Inferior parietal cortex (tissue), 1 donor: ENCODE results near the gene ERBB4.
A peak's percentile ranks its signal among the peaks of the same experiment; 100 is the strongest.

Experiments
- DNase-seq: peaks from one replicate; pipeline ENCODE4 v3.0.0-alpha.2; 2016; ENCODE audit errors: extremely low spot score

Gene ERBB4

DNA sequence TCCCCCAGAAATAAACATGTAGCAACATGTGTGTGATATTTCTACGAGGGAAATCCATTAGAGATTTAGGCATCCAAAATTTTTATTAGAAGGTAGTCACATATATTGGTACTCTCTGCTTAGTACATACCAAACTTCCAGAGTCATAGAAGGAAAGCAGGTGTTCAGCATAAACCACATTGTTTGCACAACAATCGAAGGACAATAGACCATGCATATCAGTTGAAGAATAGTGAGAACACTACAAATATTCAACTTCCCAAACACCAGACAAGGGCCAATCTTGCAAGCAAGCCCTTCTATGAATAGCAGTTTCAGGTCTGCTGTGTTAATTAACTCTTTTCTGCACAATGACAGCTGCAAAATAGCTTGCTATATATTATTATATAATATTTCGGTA lies 702.2 kb downstream of the ERBB4 start:
- DNase-seq: no peak

DNA sequence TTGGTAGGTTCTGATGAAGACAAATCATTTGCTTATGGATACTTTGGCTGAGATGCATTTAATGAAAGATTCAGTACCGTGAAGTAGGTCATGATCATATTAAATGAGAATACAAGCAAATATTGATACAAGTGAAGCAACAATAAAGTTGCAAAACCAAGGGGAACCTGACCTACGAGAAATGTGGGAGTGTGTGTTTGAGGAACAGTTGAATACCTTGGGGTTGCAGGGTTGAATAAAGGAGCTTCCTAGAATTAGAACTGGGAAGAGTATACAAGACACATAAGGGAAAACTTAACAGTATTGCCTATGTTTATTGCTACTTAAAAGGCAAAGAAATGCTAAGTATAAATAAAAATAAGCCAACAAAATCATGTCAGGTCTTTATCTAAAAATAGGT lies 702.9 kb downstream of the ERBB4 start:
- DNase-seq: no peak

DNA sequence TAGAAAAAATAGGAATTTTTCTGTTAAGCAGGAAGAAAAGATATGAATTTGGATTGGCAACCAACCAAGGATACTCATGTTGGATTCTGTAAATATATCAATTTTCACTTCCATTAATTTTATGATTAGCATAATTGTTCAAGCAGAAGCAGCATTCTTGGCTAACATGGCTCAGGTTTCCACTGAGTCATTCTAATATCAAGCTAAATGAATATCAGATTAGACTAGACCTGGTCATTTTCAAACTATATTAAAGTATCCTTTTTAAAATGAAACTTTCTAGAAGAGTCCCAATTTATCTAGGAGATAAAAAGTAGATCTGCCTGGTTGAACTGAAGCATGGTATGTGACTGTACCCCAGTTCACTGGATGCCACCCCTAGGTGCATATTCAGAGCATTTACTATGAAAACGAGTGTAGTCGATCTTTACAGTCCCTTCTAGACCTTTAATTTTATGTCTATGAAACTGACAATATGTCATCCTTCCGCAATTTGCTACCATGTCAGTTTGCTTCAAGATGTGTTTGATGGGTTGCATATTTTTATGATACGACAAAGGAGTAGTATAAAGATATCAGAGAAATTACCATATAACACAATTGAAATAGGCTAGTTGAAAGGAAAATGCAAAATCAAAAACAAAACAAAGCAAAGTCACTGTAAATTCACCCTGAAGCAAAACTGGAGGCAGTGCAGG lies 704.9 kb downstream of the ERBB4 start:
- no peak for DNase-seq

DNA sequence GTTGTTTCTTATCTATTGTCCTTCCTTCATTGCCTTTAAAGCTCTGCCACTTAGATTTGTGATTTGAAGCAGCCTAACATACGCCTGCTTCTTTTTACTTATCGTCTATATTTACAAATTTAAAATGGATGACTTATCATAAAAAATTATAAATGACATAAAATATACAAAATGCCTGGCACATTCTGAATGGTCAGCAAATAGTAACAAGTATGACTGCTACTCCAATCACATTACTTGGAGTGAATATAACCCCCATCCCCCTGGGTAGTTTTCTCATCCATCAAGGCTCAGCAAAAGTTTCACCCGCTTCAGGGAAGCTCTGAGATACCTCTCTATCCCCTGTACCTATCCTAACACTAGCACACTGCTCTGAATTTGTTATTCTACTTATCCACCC lies 708.9 kb downstream of the ERBB4 start:
- DNase-seq: no peak

DNA sequence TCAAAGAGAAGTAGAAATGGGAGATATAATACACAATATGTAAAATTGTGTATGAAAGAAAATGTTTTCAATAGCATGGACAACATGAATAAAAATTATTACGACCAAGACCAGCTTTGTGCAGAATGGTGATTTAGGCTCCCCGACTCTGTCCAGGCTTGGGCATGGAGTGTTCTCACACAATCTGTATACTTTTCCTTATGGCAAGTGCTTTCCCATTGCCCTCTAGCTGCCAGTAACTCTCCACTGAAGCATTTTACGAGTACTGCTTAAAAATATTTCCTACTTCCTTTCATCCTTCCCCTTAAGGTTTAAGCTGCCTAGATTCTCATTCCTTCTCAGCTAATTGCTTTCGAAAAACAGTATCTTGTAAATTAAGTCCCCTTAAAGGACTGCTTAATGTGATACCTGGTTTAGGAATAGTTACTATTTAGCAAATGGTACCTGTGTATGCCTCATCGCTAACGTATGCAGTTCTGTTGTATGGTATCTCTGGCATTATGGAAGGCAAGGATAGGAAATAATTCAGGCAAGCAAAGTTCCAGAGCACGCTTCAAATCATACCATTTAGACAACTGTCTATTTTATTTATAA lies 714.6 kb downstream of the ERBB4 start:
- no peak for DNase-seq

DNA sequence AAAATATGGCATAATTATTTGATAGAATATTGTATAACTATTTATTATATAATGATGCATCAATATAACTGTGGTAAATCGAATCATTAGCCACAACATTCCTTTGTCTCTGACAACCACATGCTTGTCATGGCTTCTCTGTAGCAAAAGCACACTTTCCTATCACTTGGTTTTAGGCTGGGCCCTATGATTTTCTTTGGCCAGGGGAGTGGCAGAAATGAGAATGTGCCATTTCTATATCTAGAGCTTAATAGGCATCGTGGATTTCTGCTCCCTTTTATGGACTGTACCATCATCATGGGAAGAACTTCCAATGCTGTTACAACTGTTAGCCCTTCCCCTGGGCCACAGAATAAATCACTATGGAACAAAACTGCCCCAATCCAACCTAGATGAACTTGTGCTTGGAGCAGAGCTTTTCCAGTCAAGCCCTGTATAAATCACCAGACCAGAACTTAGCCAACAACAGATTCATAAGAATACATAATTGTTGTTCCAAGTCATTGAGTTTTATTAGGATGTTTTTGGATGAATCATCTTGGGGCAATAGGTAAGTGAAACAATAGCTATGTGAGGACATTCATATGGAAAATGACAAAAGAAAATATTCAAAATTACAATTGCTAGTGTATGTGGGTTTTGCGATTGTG lies 715.8 kb downstream of the ERBB4 start:
- no peak for DNase-seq

DNA sequence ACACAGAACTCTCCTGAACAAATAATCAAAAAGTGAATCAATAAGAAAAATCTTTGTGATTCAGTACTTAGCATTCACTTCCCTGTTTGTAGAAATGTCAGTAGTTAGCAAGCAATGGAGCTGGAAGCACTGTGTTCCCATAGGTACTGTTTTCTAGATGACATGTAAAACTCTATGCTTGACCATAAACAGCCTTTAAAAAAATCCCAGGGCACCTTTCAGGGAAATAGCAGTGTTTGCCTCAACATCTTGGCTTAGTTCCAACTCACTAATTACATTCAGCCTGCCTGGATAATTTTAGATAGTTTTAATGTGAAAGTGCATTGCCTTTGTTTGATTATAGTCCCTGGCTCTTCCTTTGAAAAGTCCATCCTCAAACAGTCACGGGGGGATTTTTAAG lies 721.8 kb downstream of the ERBB4 start:
- no peak for DNase-seq

DNA sequence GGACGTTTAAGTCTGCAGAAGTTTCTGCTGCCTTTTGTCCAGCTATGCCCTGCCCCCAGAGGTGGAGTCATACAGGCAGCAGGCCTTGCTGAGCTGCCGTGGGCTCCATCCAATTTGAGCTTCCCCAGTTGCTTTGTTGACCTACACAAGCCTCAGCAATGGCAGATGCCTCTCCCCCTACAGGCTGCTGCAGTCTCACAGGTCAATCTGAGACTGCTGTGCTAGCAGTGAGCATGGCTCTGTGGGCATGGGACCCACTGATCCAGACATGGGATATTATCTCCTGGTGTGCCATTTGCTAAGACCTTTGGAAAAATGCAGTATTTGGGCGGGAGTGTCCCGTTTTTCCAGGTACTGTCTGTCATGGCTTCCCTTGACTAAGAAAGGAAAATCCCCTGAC lies 726.0 kb downstream of the ERBB4 start:
- DNase-seq: no peak

DNA sequence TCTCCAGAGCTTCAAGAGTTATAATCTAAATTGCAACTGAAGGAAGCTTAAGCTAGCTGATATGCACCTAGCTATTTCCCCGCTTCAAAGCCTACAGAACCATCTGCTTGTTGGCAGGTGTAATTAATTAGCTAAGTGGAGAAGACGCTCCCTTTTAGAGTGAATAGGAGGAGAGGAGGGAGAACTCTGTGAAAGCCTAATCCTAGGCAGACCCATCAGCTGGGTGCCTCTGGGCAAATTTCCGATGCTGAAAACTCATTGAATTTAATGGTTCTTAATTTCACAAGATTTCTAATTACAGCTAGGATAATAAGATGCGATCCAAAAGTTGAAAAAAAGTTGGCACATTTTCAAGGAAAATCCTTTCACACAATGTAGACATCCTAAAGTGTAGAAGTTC lies 735.9 kb downstream of the ERBB4 start:
- DNase-seq: no peak

DNA sequence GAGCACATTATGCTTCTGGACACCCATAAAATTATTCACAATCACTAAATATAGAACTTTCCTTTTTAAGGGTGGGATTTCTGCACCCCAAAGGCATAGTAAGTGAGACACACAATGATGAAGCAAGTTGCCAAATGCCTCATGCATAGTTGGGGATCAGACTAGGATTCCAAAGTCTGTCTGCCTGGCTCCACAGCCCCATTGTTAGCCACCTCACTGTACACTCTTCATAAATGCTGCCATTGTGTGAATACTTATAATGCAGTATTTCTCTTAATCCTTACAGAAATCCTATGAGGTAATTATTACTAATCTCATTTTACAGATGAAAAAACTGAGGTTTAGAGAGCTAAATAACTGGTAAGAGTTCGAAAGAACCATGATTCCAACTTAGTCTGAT lies 738.6 kb downstream of the ERBB4 start:
- DNase-seq: peak; percentile 14

DNA sequence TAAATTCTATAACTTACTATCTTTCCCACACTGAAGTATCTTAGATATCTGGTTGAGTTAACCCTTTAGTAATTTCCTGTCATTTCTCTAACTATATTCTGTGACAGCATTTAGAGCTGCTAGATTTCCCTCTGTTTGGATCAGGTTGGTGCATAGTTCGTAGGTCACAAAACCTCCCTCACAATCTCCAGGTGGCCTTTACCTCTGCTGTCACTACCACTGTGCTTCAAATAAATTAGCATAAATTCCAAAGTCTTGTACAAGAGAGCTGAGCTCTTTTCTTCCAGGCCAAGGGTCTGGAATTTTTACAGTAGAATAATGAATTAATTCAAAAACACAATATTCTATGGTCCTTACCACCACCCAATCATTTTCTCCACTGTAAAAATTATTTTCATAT lies 739.7 kb downstream of the ERBB4 start:
- DNase-seq: no peak

DNA sequence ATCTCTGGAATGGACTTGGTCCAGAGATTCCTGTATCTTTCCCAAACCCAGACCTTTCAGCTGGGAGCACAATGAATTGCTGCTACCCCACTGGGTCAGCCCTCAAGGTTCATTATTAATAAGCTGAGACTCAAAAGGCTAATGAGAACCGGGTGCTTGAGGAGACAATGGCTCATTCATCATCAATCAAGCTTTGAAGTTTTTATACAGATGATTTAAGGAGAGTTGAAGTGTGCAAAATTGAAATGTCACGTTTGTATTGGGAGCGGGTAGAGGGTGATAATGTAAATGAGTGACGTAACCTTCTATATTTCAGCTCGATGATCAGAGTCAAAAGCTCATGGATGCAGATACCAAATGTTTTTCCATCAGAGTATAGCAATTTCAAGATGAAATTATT lies 744.9 kb downstream of the ERBB4 start:
- DNase-seq: no peak

DNA sequence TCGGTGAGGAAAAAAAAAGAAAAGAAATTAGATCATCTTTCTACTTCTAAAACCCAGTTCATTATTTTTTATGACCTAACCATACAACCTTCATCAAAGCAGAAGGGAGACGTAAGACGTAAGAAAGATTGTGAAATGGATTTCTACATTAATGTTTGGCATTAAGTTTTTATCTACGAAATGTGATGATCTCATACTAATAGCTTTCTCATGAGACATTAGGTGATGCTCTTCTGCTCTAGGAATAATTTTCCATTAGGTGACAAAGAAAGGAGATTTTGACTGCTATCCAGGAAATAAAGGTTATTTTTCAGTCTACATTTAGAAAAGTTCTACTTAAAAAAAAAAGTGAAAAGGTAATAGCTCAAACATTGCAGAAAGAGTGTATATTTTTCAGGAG lies 748.6 kb downstream of the ERBB4 start:
- no peak for DNase-seq

DNA sequence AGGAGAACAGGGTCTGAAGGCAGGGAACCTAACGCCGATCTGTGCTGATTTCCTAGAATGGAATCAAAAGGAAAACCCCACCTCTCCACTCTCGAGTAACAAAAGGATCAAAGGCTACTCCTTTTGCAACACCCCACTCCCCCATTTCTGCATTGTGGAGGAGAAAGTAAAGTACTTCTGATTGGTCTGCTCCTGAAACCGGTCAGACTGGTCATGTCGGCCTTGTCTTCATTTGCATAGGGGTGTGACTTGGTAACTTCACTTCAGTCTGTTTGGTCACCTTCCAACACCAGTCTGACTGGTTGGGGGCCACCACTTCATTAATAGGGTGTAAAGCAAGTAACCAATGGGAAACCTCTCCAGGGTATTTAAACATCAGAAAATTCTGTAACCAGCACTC lies 771.9 kb downstream of the ERBB4 start:
- DNase-seq: no peak

DNA sequence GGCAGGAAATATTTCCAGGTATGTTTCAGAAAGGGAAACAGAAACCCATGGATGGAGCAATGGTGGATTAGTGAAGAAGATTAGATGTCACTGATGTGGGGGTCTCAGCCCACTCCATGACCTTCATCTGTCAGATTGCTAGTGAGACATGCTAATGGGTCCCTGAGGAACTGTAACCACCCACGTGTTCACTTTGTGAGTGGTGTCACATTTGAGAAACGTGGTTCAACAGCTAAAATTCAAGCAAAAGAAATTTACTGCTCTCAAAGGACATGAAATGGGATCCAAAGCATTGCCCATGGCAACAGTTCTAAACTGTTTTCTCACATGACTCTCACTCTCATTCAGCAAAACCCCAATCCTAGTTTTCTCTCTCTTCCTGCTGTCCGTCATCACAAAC lies 776.1 kb downstream of the ERBB4 start:
- DNase-seq: no peak

DNA sequence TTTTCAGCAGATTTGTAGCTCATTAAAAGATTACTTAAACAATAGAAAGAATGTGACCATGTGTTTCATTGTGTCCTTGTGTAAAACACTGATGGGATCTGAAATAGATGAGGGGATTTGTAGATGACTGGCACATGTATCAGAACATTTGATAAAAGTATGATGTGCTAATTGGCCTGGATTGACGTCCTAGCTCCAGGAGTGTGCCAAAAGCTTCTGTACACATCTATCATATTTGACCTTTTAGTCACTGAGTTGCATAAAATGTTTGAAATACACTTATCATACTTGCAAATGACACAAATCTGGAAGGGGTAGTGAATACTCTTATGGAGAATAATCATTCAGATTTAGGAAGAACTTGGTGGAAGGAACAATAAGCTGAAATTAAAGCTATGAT lies 778.5 kb downstream of the ERBB4 start:
- no peak for DNase-seq

DNA sequence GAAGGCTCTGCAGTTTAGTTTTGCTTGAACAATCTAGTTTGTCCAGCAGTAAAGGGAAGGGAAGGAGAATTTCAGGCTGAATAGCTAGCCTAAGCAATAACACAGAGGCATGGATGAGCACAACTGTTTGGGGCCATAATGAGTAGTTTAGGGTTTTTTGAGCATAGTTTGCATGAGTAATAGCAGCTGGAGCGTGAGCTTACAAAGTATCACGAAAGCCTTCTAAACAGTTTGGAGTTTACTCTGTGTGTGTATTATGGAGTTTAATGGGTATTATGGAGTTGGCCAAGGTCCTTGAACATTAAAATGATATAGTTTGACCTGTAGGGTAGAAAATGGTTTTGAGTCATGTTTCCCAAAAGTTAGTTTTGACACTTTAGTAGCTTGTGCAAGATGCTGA lies 782.3 kb downstream of the ERBB4 start:
- no peak for DNase-seq

DNA sequence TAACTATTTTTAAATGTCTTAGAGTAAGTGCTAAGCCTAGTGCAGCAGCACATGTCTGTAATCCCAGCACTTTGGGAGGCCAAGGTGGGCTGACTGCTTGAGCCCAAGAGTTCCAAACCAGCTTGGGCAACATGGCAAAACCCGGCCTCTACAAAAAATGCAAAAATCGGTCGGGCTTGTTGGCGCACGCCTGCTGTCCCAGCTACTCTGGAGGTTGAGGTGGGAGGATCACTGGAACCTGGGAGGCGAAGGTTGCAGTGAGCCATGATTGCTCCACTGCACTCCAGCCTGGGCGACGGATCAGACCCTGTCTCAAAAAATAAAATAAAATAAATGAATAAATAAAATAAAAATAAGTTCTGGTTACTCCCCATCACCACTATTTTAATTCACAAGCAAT lies 783.4 kb downstream of the ERBB4 start:
- DNase-seq: no peak

DNA sequence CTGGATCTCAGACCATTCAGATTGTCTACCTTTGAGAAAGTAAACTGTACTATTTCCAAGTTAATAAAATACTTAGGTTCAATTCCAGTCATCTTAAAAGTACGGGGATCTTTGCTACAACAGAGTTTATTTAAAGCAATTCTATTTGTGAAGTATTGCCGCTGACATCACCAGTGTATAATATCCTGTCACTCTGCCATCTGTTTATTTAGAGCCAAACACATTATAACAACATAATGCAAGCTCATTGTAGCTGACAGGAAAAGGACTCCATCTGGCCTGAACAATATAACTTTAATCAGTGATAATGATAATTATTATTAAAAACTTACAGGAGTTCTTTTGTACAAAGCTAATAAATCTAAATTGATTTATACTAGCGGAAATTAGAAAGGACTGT lies 786.8 kb downstream of the ERBB4 start:
- no peak for DNase-seq

DNA sequence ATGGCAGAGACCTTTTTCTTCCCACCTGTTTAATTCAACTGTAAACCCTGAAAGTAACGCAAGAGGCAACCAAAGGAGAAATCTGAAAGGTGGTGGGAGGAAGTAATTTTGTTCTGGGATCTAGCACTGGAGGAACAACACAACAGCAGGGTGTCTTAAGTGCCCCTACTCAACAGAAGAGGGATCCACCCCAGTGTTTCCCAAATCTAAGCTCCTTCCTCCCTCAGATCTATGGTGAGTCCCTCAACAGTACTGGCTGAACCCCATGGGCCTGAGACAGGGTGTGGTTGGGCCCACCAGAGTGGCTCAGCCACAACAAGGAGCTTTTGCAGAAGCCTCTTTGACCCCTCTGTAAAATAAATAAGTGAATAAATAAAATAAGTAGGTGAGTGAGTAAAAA lies 790.3 kb downstream of the ERBB4 start:
- no peak for DNase-seq

DNA sequence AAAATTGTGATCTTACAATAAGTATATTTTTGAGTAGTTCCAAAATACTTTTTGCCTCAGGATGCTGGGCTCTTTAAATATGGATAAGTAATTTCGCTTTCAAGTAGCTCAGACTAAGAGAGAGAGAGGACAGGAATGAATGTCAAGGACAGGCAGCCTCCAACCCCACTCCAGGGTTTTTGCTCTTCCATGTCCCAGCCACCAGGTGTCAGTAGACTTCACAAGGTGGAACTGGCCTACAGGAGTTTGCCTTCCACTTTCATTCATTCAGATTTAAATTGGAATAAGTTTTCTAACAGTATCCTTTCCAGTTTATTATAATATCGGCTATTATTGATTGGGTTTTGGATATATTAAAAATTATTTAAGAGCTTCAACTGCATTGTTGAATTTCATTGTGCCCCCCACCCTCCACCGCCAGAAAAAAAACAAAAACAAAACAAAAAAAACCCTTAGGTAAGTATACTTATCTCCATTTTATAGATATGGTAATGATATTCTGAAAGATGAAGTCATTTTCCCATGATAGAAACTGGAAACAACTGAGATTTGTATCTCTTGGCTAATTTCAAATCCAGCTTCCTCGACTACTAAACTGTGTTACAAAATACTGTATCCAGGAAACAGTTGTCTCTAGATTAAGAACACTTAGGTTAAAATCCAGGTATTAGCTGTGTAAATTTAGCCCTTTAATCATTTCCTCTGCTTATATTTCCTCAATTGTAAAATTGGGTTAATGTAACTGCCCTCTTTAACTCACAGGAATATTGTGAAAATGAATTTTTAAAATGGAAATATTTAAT lies 793.1 kb downstream of the ERBB4 start:
- DNase-seq: peak; percentile 76

DNA sequence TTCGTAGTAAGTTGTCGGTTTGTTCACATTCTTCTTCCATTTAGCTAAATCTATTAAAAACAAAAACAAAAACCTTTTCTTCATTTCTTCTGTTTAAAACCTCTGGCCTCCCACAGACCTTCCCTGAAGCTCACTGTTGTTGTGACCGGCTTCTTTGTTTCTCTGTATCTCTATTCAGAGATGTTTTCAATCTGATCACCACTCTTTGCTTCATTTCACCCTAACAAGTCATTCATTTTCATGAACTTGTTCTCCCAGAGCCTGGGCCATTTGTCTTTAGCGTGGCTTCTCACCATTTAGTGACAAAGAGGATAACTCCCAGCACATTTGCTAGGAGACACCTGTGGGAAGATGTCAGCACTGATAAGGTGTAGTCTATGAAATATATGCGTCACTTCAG lies 794.2 kb downstream of the ERBB4 start:
- peak; percentile 47 for DNase-seq

DNA sequence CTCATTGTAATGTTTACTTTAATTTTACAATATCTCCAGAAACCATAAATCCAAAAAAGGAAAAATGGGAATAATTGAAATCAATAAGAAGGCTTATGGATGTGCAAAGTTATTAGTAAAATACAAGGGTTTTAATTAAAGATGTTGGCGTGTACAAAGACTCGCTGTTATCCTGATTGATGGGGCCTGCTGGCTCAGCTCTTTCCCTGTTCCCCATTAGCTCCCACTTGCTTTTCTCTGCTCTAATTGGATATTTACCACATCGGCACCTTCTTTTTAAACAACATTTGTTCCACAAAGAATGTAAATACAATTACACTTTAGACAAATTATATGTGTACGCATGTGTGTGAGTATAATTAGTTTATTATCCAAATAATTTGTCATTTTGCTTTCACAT lies 796.6 kb downstream of the ERBB4 start:
- DNase-seq: no peak
